Activated naive CD8-positive, alpha-beta T cell treated with anti-CD3 and anti-CD28 coated beads, Interleukin-2, amount 50 U/mL, for 16 hours (primary cell): ENCODE measurements around the gene TLE7.

Experiments used
- DNase-seq: peaks from one replicate; pipeline ENCODE4 v3.0.0-alpha.2; 2020; ENCODE audit warnings: low read depth, low spot score

Gene TLE7

DNA sequence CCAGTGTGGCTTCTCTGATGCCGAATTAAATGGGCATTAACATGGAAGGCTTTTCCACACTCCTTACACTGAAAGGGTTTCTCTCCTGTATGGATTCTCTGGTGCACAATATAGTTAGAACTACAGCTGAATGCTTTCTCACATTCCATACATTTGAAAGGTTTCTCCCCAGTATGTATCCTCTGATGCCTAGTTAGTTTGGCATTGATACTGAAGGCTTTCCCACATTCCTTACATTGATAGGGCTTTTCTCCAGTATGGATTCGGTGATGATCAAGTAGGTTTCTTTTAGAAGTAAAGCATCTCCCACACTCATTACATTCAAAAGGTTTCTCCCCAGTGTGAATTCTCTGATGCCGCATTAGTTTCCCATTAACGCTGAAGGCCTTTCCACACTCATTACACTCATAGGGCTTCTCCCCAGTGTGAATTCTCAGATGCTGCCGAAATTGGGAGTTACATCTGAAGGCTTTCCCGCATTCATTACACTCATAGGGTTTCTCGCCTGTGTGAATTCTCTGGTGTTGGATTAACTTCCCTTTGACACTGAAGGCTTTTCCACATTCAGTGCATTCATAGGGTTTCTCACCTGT, 6.5 kb upstream of the TLE7 start:
- DNase-seq: no peak

DNA sequence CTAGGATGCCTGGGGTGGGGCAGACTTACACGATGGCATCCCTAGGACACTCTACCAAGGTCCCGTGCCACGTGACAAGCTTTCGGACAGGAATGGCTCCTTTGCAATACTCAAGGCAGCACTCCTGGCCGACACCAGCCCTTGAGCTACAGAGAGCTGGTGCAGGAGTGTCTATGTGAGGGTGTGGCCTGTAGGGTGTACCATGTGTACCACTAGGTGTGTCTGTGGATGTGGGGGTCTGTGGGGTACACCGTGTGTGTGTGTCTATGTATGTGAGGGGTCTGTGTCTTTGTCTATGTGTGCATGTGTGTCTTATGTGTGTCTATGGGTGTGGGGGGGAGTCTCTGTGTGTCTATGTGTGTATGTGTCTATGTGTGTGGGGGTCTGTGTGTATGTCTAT, 1.9 kb upstream of the TLE7 start:
- no peak for DNase-seq

DNA sequence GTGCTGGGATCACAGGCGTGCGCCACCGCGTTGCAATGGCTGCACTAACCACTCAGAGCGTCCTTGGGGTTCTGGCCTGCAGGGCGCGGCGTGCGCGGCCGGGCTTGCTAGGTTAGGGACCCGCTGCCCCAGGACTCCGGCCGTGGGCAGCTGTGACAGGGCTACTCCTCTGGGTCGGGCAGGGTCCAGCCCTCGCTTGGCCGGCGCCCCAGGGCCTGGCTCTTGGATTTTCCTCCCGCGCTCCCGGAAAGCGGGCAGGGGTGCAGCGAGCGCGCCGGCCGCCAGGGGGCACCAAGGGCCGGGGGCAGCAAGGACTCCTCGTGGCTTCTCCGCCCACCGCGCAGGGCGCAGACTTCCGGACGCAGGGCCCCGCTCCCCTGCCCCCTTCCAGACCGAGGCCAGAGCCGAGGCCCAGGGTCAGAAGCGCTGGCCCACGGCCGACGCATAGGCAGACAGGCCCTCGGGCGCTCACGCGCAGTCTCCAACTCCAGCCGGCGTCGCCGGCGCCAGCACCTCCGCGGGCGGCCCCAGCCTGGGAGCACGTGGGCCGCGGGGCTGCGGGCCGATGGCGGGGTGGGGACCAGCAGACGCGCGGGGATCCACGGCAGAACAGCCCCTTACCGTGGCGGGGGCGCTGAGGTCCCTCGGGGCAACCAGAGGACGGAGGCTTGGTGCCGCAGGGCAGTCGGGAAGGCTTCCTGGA, 355 bp downstream of the TLE7 start:
- no peak for DNase-seq

DNA sequence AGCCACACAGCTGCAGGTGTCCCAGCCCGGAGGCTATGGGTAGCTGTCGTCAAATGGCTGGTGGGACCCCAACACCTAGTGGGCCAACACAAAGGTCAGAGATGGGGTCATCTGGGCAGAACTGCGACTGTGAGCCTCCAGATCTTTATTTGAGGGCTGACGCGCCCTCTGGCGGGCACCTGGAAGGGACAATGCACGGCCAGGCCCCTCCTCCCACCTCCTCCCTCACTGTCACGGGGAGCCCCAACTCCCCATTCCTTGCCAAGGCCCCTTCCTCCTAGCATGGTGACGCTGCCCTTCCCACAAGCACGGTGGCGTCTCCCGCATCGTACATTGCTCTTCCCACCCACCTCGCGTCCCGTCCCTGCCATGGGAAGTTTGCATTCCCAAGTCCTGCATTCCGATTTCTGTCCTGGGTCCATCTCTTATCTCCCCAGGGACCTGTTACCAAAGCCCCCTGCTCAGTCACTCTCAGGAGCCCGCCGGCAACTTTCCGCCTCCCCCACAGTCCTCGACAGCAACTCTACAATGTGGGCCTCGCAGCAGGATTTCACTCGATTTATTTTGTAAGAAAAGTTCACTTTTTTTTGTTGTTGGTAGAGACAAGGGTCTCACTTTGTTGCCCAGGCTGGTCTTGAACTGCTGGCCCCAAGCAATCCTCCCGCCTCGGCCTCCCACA, 1.0 kb downstream of the TLE7 start:
- no peak for DNase-seq

DNA sequence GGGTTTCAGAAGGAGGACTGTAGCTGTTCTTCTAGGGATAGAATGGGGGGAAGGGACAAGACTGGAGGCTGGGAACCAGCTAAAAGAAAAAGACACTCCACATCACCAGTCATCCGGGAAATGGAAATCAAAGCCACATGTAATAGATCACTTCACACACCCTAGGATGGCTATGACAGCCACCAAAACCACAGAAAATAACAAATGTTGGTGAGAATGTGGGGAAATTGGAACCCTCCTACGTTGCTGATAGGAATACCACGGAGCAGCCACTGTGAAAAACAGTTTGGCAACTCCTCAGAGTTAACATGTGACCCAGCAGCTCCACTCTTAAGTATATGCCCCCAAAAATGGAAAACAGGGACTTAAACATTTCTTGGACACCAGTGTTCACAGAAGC, 2.3 kb downstream of the TLE7 start:
- DNase-seq: no peak

DNA sequence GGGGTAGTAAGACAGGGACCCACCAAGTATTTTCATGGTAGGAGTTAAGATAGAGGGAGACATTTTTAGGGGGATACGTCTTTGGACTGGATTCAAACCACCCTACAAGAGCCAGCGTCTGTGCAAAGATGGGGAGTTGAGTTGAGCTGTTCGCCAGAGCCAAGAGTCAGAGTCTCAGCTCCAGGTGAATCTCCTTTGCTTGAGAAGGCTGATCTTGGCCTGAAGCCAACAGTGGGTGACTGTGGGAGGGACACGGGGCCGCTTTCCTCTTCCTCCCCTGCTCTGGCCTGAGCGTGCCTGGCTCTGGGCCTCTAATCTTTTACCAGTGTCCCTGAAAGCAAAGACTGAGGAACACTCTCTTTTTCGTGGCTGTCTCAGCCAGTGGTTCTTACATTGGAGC, 5.4 kb downstream of the TLE7 start:
- DNase-seq: no peak

DNA sequence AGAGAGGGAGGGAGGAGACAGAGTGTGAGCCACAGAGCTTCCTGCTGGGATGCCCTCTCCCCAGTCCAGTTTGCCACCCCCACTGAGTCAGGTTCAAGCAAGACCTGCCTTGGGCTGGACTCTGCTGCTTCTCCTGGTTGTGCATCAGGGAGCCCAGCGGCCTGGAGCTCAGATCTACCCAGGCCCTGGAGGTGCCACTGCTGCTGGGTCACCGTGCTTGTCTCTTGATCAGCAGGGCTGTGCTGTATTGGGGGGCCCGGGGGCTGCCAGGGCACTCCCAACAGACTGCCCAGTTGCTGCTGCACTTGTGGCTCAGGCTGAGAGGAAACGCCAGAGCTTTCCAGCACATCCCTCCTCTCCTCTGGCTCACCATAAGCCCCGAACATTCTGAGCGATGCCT, 8.9 kb downstream of the TLE7 start:
- no peak for DNase-seq

DNA sequence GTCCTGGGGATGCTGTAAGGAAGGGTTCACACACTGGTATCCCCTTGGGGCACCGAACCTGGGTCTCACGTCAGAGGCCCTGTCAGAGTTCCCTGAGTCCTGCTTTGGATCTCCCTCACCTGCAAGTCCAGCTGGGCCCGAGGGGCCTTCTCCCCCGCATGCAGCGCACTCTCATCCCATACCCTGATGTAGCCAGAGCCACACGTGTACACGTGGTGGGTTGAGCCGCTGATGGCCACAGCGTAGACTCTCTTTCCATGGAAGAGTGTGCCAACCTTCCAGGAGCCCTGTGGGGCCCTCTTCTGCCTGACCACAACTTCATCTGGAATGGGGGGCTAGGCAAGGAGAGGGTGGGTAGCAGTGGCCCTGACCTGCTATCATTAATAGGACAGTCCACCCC, 9.9 kb downstream of the TLE7 start:
- DNase-seq: no peak

DNA sequence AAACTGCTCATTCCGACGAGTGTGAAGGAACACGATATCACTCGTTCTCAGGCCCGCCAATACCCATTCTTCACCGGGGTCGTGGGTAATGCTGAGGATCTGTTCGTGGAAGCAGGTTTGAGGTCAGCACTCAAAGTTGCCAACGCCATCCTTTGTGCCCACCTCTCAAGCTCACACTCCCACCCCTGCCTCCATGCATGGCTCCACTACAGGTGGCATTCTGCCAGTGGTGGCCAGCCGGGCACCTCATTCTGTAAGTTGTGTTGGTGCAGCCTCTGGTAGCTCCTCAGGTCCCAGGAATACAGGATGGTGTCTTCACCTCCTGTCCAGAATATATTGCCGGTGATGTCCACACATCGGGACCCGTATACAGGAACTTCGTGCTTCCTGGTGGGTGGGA, 10.7 kb downstream of the TLE7 start:
- no peak for DNase-seq

DNA sequence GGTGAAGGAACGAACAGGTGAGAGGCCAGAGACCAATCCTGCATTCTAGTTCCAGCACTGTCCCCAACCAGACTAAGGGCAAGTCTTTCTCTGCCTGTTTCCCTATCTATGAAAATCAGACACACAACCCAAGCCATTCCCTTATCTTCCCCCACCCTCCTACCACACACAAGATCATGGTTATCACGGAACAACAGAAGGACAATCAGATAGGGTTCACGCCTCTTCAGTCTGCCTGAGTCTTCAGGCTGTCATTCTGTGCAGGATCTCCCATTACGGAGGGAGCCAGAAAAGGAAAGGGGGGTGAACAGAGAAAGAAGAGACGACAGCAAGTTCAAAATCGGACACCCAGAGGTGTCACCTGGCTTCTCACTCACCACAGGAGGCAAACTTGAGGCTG, 11.1 kb downstream of the TLE7 start:
- DNase-seq: no peak

DNA sequence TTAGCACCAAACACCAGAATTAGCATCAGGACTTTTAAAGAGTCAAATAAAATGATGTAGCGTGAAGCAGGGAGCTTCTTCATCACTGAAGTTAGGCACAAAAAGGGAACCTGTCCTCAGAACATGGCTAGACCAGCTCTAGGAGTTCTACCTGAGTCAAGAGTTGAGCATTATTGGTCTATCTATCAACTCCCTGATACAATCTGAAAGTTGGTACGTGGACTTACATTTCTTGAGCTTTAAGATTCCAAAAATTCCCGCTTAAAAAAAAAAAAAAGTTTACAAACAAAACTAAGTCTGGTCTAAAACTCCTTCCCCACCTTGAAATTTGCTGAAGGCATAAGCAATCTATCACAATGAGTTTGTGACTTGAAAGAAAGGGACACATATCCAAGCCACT, 12.3 kb downstream of the TLE7 start:
- DNase-seq: no peak

DNA sequence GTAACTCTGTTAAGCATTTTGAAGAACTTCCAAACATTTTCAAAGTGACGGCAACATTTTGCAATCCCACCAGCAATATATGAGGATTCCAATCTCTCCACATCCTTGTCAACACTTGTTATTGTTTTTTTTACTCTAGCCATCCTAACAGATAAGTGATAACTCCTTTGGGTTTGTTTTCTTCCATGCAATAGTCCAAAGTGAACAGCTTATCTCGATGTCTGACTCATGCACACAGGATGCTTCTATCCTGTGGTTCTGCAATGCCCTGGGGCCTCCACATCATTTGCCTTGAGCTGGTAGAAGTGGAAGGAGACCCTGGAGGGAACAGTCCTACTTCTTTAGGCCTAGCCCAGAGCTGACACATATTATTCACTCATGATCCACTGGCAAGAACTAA, 13.0 kb downstream of the TLE7 start:
- no peak for DNase-seq

DNA sequence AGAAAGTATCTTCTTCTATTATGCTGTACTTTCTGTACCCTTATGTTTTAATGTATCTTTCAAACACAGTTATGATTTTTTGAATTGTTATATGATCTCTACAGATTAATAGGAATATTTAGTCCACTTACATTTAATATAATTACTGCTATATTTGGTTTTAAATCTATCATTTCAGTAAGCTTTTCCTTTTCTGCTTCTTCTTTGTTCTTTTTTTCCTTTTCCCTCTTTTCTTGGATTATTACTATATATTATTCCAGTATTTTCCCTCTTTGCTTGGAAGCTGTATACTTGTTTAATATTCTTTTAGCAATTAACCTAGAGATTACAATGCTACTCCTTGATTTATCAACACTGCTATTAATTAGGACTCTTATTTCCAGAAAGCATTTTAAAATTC, 13.5 kb downstream of the TLE7 start:
- no peak for DNase-seq

DNA sequence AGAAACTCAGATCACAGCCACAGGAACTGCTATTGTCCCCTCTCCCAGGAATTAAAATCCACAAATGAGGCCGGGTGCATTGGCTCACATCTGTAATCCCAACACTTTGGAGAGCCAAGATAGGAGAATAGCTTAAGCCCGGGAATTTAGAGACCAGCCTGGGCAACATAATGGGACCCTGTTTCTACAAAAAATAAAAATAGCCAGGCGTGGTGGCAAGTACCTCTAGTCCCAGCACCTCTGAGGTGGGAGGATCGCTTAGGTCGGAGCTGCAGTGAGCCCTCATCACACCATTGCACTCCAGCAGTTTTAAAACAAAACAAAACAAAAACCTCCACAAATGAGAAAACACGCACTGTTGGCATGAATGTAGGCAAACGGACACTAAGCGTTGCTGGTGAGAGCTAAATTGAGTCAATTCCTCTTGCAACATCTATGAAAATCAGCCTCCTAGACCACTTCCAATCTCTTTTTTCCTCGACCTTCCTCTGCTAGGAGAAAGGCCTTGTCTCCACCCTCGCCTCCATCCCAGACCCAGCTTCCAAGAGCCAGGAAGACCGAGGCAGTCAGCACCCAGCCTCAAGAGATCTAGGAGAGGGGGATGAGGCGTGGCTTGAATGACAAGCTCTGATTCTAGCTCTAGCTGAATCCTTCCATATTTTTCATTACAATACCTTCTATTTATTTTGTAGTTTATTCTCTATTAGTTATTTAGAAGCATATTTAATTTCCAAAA, 14.8 kb downstream of the TLE7 start:
- DNase-seq: no peak

DNA sequence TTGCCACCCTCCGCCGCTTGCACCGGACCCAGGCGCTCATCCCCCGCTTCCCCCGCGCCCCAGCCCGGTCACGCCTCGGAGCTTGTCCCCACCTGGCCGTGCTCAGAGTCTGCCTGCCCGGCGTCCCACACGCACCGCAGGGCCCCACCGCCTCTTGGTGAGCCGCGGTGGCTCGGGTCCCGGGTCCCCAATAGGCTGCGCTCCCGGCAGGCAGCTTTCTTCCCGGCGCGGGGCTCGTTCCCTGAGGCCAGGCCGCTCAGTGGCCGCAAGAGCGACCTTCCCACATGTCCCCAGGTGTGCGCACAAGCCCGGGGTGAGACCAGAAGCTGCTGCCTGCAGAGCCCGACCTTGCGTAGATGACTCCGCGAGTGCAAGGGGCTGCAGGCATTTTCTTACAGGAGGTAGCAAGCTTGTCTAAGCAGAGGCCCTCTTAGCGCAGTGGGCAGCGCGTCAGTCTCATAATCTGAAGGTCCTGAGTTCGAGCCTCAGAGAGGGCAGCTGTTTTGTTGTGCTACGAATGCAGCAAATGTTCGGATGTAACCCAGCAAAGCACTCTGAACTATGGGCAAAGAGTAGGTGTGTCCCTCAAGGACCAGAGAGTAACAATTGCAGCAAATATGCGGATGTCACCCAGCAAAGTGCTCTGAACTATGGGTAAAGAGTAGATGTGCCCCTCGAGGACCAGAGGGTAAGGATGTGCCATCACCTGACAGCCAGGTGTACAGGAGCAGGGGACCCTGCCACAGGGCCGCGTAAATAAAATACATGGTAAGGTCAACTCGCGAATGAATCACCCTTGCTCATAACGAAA, 15.6 kb downstream of the TLE7 start:
- no peak for DNase-seq

DNA sequence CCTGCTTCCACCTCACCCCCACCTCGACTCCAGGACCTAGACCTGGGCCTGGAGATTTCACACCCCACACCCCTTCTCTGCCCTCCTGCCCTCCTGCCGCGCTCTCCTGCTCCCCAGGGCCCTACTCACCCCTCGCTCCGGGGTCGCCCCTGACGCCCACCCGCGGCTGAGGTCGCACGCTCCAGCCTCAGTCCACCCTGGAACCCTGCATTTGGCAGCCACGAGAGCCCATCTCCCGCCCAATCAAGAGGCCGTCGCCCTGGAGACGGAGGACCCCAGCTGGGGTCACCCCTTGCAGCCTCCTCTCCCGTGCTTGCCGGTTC, 16.1 kb downstream of the TLE7 start:
- no peak for DNase-seq

DNA sequence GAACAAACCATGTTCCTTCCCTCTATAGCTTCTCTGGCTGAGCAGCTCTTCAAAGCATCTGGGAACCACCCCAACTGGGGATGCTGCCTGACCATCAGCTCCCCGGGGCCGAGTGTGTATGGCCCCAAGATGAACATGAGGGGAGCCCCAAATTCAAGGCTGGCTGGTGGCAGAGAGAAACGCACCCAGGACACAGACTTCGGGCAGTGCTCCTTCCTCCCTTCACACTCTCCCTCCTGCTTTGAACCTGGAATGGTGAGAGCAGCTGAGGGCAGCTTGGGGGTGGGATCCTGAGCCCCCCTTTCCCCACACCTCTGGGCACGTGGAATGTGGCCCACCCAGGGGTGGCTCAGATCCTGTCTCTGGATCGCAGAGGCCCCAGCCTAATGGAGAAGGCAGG, 17.2 kb downstream of the TLE7 start:
- DNase-seq: no peak

DNA sequence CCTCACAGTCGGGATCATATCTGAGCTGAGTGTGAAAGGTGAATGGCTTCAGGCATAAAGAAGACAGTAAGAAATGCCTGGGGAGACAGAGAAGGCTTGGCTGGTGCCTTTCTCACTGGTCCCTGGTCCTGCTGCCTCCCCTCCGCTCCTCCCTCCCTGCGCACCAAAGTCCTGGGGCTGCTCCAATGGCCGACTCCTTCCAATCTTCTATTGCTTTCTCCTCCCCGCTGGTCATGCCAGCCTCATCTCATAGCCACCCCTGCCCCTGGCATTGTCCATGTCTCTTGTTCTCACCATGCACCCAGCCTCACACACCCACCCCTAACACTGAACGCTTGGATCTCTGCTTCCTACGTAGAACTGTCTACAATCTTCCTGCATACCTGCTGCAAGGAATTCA, 18.0 kb downstream of the TLE7 start:
- no peak for DNase-seq

DNA sequence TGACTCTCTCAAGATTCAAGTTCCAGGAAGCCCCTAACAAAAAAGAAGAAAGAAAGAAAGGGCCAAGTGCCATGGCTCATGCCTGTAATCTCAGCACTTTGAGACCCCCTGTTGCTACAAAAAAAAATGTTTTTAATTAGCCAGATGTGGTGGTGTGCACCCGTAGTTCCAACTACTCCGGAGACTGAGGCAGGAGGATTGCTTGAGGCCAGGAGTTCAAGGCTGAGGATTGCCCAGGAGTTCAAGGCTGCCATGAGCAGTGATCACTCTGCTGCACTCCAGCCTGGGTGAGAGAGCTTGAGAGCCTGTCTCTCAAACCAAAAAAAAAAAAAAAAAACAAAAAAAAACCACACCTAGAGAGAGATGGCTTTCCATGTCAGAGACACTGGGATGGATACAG, 18.8 kb downstream of the TLE7 start:
- DNase-seq: no peak

DNA sequence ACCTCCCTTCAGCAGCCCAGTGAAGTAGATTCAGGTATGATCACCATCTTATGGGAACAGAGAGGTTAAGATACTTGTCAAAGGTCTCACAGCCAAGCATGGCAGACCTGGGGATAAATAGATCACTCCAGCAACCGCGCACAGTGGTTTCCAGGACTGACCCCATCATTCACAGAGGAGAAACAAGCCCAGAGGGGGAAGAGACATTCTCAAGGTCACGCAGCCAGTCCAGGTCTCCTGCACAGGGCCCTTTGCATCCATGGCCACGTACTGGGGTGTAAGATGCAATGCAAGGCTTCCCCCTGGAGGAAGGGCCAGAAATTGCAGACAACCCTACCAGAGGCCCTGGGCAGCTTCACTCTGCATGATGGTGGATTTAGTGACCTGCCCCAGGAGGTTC, 19.9 kb downstream of the TLE7 start:
- DNase-seq: no peak

DNA sequence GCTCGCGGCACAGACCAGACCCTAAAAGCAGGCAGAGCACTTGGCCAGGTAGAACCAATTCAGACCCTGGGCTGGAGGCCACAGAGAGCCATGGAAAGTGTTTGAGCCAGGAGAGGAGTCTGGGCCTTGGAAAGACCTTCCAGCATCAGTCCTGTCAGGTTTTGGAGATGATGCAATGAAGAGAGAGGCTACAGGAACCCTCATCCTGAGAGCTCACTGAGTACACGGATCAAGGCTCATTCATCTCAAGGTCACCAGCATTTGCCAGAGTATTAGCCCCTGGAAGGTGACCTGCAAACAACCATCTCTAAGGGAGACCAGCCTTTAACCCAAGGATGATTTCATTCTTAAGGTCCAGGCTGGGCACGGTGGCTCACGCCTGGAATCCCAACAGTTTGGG, 27.8 kb downstream of the TLE7 start:
- DNase-seq: no peak

DNA sequence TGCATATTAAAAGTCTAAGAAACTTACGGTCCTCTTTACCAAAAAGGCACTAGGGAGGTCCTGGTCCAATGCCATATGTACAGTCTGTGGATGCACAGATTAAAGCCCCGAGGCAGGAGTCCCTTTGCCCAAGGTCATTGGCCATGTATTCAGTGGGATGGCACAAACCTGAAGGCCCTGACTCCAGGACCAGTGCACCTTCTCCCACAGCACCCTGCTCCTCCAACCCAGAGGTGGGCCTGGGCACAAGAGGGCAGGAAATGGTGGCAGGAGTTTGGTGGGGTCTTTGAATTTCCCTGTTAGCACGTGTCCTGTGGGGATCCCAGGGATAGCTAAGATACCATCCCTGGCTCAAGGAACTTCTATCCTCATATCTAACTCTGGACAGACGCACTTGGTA, 28.5 kb downstream of the TLE7 start:
- no peak for DNase-seq
